Hepatocyte (in vitro differentiated cells): ENCODE data around the gene VIPR1.

ENCODE experiments used
- CTCF ChIP-seq: fragments of 200-600 bp; sonication (generic); IDR thresholded peaks from 2 replicates; pipeline ENCODE4 v1.5.1; 2016; ENCODE audit warnings: antibody characterized with exemption, mild to moderate bottlenecking; ENCODE audit not compliant: poor library complexity
- EZH2 ChIP-seq: fragments of 200-600 bp; sonication (generic); IDR thresholded peaks from 2 replicates; pipeline ENCODE4 v1.6.1; 2016; ENCODE audit warnings: antibody characterized with exemption, mild to moderate bottlenecking, borderline replicate concordance

GRCh38 chr3:42456211-42456610, 46.2 kb upstream of the VIPR1 start:
- TF ChIP-seq CTCF (no peak), EZH2 (no peak)
